ENCODE results near the gene PPM1L.

The PPM1L gene

GRCh38 chr3:161104561-161105551 is 348.8 kb downstream of the PPM1L start, which contains the start of gene B3GALNT1:
Gene B3GALNT1, minus strand, starts transcription at chr3:161105349. Its CDS starts 18,595 bp downstream, at chr3:161086754.
- DNase-seq = peak in 1 of 2 experiments; percentile 2

GRCh38 chr3:161107311-161107710 is 351.3 kb downstream of the PPM1L start:
- DNase-seq = no peak

GRCh38 chr3:161108840-161109239 is 352.8 kb downstream of the PPM1L start:
- DNase-seq = no peak

- no peak for DNase-seq
These were observed 361.6 kb downstream of the PPM1L start for GRCh38 chr3:161117646-161118045.

- DNase-seq = no peak
These were observed 370.5 kb downstream of the PPM1L start for GRCh38 chr3:161126495-161126894.
